Measurements from ENCODE around the gene DOCK1.
"Not testable (repeated sequence)": the region's sequence is repeated elsewhere in the genome, so short reads cannot be mapped to it uniquely, and the experiment has no call there.

Gene DOCK1

DNA sequence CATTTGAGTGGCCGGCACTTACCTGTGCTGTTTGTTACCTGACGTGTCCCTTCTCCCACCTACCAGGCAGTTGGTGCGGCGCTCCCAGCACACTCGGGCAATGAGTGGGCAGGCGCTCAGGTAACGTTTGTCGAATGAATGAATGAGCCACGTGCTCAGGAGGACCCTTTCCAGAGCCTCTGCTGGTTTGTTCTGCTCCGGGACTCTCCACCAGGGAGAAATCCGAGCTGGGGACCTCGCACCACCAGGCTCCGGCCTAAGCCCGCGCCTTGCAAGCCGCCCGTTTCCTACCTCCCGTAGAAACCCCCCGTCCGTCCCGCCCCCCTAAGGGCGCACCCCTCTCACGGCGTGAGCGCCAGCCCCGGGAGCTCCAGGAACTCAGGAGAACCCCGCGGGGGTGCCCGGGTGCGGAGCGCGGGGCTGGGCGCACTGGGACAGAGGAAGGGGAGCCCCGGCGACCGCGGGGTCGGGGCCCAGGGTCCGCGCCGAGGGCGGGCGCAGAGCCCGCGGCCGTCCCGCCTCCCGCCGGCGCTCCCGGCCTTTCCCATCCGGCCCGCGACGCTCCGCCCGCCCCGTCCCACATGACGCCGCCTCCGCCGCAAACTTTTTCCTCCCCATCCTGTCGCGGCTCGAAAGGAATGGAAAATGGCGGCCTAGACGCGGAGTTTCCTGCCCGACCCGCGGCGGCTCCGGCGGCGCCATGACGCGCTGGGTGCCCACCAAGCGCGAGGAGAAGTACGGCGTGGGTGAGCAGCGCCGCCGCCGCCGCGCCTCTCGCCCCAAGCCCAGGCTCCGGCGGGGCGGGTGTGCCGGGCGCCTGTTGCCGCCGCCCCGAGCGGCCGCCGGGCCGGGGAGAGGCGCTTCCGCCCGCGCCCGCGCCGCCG lies at the start of gene DOCK1:
DOCK1 (plus strand) TSS at position 611 of the 884 bp plus-strand sequence; CDS start at position 701, 90 bp downstream.
- peak; percentile 77 for DNase-seq

DNA sequence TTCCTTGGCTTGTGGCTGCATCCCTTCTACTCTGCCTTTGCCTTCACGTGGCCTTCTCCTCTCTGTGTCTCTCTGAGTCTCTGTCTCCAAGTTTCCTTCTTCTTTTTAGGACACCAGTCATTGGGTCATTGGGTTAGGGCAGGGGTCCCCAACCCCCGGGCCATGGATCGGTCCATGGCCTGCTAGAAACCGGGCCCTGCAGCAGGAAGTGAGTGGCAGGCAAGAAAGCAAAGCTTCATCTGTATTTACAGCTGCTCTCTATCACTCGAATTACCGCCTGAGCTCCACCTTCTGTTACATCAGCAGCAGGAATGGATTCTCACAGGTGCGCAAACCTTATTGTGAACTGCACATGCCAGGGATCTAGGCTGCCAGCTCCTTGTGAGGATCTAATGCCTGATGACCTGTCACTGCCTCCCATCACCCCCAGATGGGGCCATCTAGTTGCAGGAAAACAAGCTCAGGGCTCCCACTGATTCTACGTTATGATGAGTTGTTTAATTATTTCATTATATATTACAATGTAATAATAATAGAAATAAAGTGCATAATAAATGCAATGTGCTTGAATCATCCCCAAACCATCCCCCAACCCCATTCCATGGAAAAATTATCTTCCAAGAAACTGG lies 47.9 kb upstream of the DOCK1 start:
- DNase-seq = no peak

DNA sequence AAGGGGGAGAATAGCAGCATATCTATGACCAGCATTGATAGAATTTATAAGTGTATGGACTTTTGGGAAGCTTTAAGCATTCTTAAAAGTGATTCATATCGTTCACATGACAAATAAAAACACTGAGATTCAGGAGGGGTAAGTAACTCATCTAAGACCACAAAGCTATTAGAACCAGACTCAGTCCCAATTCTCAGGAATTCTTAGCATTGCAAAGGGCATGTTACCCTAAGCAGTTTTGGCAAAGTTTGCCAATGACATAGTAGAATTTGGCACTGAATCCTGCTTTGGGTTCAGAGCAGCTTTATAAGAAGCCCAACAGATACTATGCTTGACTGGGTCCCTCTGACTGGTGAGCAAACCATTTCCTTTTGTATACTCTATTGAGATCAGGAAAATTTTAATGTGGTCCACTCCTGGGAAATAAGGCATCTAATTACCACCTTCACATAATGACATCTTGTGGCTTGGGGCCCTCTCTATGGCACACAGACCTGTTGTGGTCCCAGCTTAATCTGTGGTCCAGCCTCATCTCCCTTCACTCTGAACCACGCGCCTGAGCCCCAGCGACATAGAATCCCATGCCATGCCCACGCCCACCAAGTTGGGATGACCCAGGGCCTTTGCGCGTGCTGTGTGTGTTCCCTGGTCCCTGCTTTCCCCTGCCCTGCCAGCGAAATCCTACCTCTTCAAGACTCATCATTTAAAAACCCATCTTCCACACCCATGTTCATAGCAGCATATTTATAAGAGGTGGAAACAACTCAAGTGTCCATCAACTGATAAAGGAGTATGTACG lies 37.5 kb upstream of the DOCK1 start:
- DNase-seq = peak; percentile 99

DNA sequence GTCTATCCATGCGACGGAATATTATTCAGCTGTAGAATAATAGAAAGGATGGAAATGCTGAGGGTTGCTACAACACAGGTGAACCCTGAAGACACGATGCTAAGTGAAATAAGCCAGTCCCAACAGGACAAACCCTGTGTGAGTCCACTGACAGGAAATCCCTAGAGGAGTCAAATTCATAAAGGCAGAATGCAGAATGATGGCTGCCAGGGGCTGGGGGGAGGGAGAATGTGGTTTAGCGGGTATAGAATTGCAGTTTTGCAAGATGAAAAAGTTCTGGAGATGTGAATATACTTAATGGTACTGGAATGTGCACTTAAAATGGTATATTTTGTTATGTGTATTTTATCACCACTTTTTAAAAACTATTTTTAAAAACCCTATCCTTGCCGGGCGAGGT lies 36.9 kb upstream of the DOCK1 start:
- DNase-seq = peak; percentile 26

DNA sequence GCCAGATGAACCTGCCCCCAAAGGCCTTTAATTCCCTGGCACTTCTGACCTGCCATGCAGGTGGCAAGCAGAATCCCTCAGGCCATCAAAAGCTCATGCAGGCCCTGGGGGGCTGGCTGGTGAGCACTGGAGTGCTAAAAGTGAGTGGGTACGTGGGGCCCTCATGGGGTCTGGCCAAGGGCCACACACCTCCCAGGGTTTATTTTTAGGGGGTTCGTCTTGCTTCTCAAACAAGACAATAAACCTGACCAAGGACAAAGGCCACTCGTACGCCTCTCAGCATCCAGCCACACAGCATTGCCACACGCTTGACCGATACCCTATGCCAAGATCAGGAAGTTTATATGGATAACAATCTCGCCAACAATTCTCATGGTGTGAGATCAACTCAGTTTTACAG lies 33.1 kb upstream of the DOCK1 start:
- no peak for DNase-seq

DNA sequence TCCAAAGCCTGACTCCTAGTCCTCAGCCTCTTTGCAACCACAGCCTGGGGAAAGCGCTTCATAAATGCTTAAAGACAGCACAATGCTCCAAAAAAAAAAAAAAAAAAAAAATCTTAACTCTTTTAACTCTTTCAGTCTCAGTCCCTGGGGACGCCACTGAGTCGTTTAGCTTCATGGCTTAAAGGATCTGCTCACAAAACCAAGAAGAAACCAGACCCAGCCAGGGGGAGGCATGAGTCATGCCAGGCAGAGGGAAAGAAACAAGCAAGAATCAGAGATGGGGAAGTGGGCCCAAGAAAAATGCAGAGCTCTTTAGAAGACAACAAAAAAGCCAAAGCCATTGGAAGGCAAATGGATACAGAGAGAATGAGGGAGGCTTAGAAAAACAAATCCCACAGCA lies 32.5 kb upstream of the DOCK1 start:
- DNase-seq = peak; percentile 71

DNA sequence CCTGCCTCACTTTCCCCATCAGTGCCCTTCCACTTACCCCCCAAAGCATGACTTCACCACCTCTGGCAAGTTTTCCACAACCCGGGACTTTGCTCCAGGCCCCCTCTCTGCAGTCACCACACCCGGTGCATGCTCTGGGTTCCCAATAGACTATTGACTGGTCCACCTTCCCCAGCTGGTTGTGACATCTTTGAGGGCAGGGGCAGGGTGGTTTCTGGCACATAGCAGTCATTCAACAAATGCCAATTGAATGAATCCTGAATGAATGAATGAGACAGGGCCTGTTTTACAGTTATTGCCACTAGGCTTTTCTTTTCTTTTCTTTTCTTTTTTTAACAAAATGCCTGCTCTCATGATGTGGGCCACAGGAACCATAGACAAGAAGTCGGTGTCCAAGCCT lies 28.8 kb upstream of the DOCK1 start:
- no peak for DNase-seq

DNA sequence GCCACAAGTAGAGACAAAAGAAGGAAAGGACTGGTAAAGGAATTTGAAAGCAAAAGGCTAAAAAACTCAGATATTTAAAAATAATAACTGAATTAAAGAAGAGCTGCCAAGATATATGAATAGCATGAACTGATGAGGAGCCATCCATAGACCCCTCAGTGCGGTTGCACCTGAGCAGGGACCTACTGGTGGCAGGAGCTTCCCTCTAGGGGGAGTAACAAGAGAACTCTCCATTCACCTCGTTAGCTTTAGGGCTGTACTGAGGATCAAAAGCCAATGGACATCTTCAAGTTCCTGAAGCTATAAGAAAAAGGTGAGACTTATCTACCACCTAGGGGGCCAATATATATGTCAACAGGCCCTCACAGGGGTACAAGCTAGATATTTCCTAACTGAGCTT lies 27.8 kb upstream of the DOCK1 start:
- DNase-seq = no peak

DNA sequence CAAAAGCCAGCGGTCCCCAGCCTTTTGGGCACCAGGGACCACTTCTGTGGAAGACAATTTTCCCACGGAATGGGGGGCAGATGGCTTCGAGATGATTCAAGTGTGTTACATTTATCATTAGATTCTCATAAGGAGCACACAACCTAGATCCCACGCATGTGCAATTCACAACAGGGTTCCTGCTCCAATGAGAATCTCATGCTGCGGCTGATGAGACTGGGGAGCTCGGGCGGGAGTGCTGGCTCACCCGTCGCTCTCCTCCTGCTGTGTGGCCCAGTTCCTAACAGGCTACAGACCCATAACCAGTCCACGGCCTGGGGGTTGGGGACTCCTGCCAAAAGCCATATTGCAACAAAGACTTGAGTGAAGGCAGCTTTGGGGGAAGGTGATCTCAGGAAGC lies 26.6 kb upstream of the DOCK1 start:
- DNase-seq = no peak

DNA sequence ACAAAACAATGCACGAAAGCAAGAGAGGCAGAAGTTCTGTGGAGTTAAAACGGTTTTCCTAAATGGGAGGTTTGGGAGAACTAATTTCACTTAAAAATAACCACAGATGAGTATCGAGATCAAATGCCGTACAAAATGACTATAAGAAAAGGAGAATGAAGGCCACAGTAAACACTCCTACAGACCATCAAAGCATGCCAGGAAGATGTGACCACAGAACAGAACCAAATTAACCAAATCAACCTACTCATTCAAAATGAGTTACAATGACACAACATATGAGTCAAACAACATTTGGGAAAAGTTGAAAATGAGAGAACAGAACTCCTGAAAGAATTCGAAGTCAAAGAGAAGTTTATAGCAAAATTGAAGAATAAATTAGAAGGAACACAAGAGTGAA lies 24.3 kb upstream of the DOCK1 start:
- no peak for DNase-seq

DNA sequence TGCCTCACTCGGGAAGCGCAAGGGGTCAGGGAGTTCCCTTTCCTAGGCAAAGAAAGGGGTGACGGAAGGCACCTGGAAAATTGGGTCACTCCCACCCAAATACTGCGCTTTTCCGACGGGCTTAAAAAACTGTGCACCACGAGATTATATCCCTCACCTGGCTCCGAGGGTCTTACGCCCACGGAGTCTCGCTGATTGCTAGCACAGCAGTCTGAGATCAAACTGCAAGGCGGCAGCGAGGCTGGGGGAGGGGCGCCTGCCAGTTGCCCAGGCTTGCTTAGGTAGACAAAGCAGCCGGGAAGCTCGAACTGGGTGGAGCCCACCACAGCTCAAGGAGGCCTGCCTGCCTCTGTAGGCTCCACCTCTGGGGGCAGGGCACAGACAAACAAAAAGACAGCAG lies 23.2 kb upstream of the DOCK1 start:
- DNase-seq = not testable (repeated sequence)

DNA sequence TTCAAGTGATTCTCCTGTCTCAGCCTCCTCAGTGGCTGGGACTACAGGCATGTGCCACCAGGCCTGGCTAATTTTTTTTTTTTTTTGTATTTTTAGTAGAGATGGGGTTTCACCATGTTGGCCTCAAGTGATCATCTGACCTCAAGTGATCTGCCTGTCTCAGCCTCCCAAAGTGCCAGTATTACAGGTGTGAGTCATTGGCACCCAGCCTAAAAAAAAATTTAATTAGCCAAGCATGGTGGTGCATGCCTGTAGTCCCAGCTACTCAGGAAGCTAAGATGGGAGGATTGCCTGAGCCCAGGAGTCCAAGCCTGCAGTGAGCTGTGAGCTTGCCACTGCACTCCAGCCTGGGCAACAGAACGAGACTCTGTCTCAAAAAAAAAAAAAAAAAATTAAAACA lies 16.8 kb upstream of the DOCK1 start:
- not testable (repeated sequence) for DNase-seq

DNA sequence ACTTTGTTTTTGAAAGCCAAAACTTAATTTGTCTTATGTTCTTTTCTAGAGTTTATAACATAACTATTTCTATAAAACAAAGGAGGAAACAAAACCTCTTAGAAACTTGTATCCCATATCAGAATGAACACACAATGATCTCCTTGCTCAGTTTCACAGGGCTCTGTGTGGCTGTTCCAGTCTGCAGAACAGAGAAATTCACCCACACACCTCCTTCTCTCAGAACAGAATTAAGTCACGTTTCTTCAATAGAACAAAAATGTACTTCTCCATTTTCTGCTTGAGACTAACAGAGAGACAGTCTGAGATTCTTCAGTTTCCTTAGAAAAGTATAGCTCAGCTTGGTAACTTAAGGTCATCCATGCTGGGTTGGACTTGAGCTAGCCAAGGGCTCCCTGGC lies 15.8 kb upstream of the DOCK1 start:
- no peak for DNase-seq

DNA sequence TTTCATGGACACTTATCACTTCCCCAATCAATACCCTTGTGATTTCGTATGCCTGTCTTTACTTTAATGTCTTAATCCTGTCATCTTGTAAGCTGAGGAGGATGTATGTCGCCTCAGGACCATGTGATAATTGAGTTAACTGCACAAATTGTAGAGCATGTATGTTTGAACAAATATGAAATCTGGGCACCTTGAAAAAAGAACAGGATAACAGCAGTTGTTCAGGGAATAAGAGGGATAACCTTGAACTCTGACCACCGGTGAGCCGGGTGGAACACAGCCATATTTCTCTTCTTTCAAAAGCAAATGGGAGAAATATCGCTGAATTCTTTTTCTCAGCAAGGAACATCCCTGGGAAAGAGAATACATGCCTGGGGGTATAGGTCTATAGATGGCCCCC lies 14.4 kb upstream of the DOCK1 start:
- DNase-seq = not testable (repeated sequence)

DNA sequence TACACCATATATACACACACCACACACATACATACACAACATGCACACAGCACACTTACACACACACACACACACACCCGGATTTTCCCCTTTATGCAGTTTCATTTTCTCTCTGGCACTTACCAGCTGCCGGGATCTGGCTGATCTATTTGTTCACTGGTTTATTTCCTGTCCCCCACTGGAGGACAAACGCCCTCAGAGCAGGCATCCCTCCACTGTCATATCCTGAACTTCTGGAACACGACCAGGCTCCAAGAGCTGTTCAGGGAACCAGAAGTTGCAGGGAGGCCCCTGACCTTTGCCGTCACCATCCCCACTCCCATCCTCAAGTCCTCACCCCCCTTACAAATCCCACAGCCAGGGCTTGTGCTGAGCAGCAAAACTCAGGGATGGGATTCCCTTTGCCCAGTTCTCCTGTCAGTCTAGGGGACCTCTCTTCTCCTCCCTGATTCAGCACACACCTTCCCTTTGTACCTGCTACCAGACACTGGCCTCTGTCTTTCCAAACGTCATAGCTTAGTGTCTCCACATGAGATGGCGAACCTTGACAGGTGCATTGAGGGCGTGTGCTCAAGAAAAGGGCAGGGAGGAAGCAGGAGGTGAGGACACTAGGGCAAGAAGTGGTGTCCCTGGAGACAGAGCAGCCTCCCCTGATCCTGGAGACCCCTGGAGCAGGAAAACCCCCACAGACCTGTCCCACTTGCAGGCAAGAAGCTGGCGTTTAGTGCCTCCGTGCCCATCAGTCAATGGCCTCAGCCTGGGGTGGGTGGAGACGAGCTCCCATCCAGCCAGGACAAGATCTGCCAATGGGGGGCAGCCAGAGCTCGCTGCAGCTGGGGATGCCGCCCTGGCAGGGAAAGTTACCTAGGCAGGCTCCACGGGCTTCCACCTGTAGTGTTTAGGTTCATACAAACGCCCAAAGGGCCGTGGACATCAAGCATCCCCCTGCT lies 12.7 kb upstream of the DOCK1 start:
- DNase-seq = no peak

DNA sequence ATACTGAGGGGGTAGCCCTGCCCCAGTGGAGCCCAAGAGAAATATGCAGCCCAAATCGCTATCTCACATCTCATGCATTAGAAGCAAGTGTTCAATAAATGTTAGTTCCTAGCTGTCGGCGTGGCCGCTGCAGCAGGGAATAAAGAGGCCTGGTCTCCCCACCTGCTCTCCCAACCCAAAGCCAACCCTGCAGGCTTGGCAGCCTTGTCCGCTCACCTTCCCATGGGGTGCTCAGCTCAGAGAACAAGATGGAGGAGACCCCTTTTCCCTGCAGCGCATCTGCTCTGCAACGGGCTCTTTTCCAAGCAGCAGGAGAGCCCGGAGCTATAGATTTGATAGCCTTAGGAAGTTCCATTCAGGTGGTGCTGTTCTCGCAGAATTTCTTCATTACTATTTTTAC lies 12.0 kb upstream of the DOCK1 start:
- no peak for DNase-seq

DNA sequence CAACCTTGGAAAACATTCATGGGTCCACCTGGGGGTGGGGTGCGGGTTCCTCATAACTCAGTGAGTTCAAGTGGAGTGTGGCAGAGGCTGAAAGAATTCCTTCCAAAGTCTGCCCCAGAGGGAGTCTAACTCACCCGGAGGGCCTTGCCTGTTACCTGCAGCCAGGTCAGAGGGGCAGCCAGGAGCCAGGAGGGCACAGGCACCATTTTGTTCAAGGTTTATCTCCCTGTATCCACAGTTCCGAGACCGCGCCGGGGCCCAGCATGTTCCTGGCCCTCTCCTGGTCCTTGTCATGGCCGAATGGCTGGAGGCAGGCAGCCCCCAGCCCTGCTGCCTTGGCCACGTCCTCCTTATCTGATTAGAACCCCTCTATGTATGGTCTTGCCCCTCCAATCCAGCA lies 11.4 kb upstream of the DOCK1 start:
- DNase-seq = no peak

DNA sequence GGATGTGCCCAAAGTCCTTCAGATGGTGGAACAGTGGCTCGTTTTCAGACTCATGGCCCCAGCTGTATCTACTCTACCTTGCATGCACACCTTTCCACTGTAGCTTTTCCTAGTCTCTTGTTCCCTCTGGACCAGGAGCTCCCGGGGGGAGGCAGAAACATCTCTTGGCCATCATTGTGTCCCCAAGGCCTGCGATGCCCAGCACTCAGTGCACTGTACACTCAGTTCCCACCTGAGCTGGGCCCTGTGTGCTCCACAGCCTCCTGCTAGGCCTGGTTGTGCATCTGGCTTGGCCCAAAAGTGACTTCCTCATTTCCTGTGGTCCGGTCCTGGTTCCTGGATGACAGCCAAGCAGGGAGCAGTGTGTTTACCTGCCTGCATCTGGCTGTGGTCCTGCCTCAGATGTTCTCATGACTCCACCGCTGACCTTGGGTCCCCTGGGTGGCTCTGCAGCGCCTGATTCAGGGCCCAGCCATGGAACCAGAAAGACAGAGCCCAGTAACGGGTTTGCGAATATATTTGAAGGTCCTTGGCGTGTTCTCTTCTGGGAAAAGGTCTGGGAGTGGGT lies 9.9 kb upstream of the DOCK1 start:
- no peak for DNase-seq

DNA sequence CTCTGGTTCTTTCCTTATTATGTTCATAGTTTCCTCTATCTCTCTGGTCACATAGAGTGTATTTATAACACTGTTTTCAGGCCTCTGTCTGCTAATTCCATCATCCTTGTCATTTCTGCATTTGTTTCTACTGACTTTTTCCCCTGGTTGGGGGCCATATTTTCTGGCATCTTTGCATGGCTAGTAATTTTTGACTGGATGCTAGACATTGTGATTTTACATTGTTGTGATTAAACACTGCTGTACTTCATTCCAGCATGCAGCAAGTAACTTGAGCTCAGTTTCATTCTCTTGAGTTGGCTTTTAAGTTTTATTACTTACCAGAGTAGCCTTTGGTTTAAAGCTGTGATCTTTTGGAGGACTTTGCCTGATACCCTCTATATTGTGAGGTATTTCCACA lies 6.8 kb upstream of the DOCK1 start:
- no peak for DNase-seq

DNA sequence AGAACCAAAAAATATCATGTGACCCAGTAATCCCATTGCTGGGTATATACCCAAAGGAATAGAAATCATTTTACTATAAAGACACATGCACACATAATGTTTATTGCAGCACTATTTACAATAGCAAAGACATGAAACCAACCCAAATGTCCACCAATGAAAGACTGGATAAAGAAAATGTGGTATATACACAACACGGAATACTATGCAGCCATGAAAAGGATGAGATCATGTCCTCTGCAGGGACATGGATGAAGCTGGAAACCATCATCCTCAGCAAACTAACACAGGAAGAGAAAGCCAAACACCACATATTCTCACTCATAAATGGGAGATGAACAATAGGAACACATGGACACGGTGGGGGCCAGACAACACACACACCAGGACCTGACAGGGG lies 5.7 kb upstream of the DOCK1 start:
- DNase-seq = not testable (repeated sequence)

DNA sequence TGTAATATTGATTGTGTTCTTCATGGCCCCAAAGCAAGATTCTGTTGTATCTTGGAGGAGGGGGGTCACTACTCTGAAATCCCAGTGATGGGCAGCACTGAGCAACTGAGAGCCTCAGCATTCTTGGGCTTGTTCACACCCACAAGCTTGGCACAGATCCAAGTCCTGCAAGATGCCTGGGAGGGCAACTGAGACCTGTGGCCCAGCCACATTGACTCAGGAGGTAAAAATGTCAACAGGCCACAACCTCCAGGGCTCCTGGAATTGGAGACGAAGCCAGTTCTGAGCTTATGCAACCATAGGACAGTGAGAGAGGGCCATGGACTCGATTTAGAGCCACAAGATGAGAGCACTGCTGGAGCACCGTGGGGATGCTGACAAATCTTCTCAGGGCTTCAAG lies 3.1 kb upstream of the DOCK1 start:
- peak; percentile 88 for DNase-seq
